ENCODE data around the gene BAIAP2.

The BAIAP2 gene

GRCh38 chr17:81091154-81091553, 56.2 kb downstream of the BAIAP2 start:
- Mint-ChIP-seq H3K9me3 (no peaks in the 10 kb centered on the region), H3K27me3 (ENCODE audit: low read depth, poor library complexity) (peaks cover 4% of the 10 kb centered on the region), H3K36me3 (ENCODE audit: low read depth) (no peaks in the 10 kb centered on the region), H3K4me1 (peaks cover 41% of the 10 kb centered on the region), H3K27ac (no peak overlapping the region), H3K4me3 (no peak overlapping the region)
- no peak for DNase-seq
- no peak for TF ChIP-seq CTCF (IDR thresholded peaks at IDR 0.05)

DNA sequence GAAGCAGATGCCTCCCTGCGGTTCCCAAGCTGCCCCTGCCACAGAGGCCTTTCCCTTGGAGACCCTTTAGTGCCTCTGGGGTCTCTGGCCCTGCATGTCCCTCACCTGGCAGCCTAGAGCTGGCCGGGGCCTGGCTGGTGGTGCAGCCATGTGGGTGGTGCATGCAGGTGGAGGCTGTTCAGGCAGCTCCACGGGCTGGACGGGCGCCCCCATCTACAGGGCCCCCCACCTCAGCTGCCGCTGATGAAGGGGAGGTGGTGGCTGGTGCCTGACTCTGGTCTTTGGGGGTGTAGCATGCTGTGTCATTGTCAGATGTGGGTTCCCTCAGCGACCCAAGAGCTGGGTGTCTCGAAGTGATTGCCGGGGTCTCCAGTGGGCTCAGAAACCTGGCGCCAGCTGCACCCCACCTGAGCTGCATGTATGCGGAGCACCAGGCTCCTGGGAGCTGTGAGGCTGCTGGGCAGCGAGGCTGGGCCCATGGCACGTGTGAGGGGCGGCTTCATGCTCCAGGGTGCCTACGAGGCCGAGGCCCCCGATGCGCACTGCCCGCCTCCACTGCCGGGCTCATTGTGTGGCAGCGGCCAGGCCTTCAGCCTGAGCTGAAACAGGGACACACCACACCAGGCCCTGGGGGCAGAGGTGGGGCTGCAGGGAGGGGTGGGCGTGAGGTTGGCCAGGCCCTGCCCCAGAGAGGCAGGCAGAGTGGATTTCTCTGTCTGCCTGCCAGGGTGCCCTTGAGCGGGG, 57.0 kb downstream of the BAIAP2 start:
- Mint-ChIP-seq H3K36me3 (ENCODE audit: low read depth) (no peaks in the 10 kb centered on the region), H3K4me1 (peaks cover 49% of the 10 kb centered on the region), H3K9me3 (no peaks in the 10 kb centered on the region), H3K4me3 (no peak overlapping the region), H3K27ac (no peak overlapping the region), H3K27me3 (ENCODE audit: low read depth, poor library complexity) (peaks cover 4% of the 10 kb centered on the region)
- TF ChIP-seq CTCF (IDR thresholded peaks at IDR 0.05), result no peak
- no peak for DNase-seq

GRCh38 chr17:81092518-81093095, 57.7 kb downstream of the BAIAP2 start:
- Mint-ChIP-seq H3K4me3 (no peak overlapping the region), H3K27ac (no peak overlapping the region), H3K4me1 (peaks cover 55% of the 10 kb centered on the region), H3K9me3 (no peaks in the 10 kb centered on the region), H3K27me3 (ENCODE audit: low read depth, poor library complexity) (peaks cover 4% of the 10 kb centered on the region), H3K36me3 (ENCODE audit: low read depth) (no peaks in the 10 kb centered on the region)
- DNase-seq, result no peak
- no peak for TF ChIP-seq CTCF (IDR thresholded peaks at IDR 0.05)

DNA sequence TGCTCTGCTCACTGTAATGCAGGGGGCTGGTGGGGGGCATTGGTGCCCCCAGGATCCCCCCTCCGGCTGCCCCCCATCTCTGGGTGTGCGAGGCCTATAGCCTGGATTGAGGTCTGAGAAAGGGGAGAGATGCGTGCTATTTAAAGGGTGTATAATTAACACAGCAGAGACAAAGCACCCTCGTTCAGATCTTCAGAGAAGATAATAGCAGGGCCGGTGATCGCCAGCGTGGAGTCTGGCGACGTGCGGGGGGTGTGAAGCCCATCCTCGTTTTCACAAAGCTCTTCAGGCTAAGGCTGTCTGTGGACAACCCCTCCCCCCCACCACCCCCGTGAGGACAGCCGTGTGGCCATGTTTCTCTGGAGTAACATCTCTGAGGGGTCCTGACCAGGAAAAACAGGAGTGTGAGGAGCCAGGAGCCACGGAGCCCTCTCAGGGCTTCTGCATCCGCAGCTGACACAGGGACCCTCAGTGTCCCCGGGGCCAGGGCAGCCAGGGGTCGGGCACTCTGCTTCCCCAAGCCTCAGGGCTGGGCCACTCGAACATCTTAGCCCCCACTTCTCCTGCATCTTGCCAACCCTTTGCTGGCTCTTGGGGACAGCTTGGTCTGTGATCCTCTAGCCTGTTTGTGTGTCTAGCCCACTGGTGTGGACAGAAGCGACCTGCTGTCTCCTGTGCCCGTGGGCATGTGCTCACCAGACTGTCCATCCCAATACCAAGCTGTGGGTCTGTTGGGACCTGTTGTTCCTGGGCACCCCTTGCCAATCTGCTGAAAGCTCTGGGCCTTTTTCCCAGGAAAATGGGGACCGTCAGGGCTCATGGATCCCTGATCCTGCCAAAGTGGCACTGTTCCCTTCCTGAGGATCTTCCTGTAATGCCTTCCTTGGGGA, 58.9 kb downstream of the BAIAP2 start:
- Mint-ChIP-seq H3K4me1 (peaks cover 65% of the 10 kb centered on the region), H3K4me3 (peak overlapping the region; percentile 23), H3K36me3 (ENCODE audit: low read depth) (no peaks in the 10 kb centered on the region), H3K9me3 (no peaks in the 10 kb centered on the region), H3K27ac (peak overlapping the region; percentile 96), H3K27me3 (ENCODE audit: low read depth, poor library complexity) (peaks cover 4% of the 10 kb centered on the region)
- DNase-seq, result no peak
- no peak for TF ChIP-seq CTCF (IDR thresholded peaks at IDR 0.05)

GRCh38 chr17:81094509-81095382, 59.8 kb downstream of the BAIAP2 start:
- Mint-ChIP-seq H3K27me3 (ENCODE audit: low read depth, poor library complexity) (peaks cover 4% of the 10 kb centered on the region), H3K4me1 (peaks cover 69% of the 10 kb centered on the region), H3K9me3 (no peaks in the 10 kb centered on the region), H3K27ac (peak overlapping the region; percentile 96), H3K36me3 (ENCODE audit: low read depth) (no peaks in the 10 kb centered on the region), H3K4me3 (peak overlapping the region; percentile 66)
- DNase-seq, result peak; percentile 76
- no peak for TF ChIP-seq CTCF (IDR thresholded peaks at IDR 0.05)
